GM21390 (cell line): ENCODE data around the gene TMEM82.

Experiments
- ATAC-seq: cut with Tn5 transposase; IDR thresholded peaks from one replicate; pipeline ENCODE4 v1.9.1; 2021; ENCODE audit not compliant: unreplicated experiment

TMEM82 gene

DNA sequence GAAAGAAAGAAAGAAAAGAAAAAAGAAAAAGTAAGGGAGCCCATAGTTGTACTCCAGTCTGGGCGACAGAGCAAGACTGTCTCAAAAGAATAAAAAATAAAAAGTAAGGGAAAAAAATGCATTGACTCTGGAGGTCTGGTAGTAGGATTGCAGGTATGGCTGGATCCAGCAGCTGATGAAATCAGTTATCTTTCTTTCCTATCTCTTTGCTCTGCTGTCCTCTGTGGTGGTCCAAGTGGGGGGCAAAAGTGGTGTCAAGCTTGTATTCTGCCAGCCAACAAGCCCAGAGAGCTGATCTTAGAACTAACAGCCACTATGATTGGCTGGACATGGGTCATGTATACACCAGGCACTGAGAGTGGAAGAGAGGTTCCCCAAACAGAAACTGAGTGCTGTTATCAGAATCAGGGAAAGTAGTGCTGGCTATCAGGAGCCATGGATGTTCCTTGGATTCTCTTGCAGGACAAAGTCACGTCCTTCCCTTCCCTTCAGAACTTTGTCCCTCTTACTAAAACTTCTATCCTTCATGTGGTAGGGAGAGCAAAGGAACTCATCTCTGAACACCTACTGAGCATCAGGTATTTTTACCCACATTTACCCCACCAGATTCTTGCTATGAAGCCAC is 12.8 kb downstream of the TMEM82 start:
- ATAC-seq: no peak

DNA sequence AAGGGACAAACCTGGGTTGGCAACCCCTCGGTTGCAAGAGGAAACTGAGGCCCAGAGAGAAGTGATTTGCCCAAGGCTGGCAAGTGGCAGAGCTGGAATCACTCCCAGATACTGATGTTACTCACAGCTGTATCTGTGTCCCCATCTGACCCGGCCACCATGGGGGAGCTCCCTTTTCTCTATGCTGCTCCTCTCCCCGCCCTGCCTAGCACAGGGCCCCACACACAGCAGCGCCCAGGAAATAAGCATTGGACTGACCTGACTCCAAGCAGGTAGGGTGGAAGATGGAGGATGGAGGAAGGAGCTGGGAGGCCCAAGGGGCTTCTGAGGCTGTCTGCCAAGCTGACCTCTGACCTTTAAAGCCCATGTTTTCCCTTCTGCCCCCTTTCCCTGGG is 13.3 kb downstream of the TMEM82 start:
- no peak for ATAC-seq

DNA sequence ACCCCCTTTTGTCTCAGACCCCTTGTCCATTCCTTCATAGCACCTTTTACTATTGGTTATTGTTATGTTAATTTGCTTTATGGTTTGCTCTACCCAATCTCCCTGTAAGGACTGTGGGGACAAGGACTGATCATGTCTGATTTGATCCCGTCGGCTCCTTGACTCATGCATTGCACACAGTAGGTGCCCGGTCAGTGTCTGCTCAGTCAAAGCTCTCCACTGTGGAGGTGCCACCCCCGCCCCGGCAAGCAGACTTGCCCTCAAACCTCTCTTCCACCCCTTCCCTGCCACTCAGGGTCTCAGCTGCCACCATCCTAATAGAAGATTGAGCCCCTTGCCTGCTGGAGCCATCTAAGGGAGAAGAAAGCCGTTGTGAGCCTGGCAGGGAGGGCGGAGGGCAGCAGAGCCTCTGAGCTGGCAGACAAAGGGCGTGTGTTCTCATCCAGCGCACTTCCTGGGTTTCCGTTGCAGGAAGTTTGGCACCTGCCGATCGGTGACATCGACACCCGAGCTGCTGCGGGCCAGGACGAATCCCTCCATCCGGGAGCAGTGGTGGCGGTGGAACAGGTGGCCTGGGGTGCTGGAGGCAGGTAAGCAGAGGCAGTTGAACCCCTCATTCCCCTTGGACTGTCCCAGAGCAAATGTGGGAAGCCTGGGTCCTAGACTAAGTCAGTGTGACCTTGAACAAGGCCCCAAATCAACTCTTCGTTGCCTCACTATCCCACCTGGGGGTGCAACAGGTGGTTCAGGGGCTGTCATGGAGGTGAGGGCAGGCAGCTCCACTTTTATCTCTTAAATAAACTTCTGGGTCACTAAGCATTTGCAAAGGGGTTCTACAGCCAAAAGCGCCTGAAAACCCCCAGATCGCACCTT is 14.1 kb downstream of the TMEM82 start:
- no peak for ATAC-seq

DNA sequence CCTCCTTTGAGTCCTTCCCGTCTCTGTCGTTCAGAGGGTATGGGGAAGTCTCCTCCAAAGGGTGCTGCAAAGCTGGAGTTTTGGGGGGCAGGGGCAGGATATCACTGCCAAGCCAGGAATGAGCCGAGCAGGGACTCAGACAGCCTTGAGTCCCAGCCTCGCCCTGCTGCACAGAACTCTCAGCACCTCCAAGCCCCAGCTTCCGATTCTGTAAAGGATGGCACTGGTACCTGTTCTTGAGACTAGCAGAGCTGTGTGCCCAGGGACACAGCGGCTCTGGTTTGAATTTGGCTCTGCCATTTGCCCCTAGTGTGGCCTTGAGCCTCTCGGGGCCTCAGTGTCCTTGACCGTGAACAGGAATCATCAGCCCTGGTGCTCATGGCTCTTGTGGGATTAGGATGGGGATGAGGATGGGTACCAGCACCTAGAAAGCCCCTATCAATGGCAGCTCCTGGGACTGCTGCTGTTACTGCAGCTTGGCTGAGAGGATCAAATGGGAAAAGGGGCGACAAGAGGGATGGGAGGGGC is 14.8 kb downstream of the TMEM82 start:
- no peak for ATAC-seq

DNA sequence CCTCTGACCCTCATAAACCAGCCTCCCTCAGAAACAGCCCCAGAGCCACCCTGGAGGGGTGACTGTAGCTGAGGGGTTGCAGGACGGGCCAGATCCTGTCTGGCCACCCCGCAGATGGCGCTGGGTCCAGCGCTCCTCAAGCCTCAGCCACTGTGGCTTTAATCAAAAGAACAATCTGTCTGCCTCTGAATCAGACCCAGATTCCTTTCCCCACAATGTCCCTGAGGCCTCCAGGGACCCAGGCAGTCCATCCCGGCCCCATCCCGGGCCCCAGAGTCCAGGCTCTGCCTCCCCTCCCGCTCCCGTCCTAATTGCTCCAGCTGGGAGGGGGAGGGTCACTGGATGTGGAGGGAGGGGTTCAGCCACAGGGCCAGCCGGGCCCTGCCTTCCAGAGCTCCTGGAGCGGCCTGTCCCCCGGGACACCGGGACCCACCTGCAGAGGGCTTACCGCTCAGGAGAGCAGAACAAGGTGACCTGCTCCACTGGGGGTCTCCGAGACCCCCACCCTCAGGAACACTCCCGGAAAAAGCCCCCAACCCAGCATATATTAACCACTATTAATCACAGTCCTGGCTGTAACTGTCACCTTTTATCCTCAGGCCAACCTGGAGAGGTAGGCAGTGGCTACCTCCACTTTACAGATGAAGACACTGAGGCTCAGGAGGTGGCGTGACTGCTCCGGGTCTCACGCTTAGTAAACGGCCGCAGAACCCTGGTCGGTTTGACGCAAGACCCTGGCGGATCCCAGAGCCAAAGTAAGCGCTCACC is 15.5 kb downstream of the TMEM82 start:
- ATAC-seq: no peak

DNA sequence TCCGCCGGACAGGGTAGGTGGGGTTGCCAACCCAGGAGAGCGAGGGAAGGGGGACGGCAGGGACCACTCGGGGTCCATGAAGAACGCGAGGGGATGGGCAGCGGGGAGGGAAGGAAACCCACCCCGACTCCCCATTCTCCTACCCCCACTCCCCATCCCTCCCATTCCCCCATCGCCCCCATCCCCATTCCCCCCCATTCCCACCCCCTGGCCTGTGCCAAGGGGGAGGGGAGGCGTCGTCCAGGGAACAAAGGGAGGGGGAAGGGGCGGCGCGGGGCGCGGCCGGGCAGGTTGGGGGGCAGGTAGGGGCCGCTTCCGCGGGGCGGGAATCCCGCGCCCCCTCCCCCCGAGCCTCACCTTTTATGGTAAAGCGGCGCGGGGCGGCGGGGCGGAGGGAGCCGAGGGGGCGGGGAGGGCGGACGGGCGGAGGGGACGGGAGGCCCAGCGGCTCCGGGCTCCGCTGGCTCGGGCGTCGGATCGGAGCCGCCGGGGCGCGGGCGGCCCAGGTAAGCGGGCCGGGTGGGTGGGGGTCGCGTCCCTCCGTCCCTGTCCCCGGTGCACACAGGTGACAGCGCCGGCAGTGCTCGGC is 16.1 kb downstream of the TMEM82 start, which contains the start of gene FBLIM1:
FBLIM1 (plus strand) TSS at position 453 of the 589 bp plus-strand sequence. CDS start 6,189 bp downstream, outside the sequence.
- ATAC-seq: no peak

- ATAC-seq: no peak
These were observed 16.8 kb downstream of the TMEM82 start for GRCh38 chr1:15758953-15759661.

DNA sequence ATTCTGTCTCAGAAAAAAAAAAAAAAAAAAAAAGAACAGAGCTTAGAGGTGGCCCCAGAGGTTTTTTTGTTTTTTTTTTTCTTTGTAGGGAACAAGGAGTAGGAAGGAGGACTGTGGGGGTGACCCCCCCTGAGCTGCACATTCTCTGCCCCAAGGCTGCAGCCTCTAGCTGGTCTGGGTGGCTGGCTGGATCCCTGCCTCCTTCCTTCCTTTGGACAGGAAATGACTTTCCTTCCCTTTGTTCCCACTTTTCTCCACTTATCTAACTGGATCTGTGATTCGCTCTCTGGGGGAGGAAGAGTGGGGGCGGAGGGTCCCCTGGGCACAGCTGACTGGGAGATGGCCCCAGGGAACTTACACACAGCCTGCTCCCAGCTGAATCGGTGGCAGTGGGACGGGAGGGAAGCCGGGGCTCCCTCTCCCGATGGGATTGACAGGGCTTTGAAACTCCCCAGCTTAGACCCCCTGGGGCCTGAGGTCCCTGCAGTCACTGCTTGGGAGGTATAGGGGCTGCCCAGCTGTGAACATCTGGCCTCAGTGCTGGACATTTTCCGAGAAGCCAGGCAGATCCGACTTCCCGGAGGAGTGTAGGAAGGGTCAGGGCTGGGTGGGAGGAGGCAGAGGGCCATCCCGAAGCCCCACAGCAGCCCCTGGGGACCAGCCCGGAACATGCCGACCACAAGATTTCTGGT is 18.4 kb downstream of the TMEM82 start:
- ATAC-seq: no peak

GRCh38 chr1:15761366-15762128 is 19.2 kb downstream of the TMEM82 start:
- ATAC-seq: no peak

DNA sequence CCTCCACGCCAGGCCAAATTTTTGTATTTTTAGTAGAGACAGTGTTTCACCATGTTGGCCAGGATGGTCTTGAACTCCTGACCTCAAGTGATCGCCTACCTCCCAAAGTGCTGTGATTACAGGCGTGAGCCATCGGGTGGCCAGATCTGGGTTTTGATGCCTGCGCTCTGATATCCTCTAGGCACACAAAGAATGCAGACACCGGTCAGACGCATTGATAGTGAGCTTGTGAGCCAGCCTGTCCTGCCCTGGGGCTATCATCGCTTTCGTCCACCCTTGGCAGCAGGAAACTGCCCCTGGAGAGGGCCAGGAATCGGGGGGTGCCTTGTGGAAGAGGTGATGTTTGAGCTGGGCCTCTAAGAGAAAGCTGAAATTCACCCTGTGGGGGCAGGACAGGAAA is 20.2 kb downstream of the TMEM82 start:
- no peak for ATAC-seq

DNA sequence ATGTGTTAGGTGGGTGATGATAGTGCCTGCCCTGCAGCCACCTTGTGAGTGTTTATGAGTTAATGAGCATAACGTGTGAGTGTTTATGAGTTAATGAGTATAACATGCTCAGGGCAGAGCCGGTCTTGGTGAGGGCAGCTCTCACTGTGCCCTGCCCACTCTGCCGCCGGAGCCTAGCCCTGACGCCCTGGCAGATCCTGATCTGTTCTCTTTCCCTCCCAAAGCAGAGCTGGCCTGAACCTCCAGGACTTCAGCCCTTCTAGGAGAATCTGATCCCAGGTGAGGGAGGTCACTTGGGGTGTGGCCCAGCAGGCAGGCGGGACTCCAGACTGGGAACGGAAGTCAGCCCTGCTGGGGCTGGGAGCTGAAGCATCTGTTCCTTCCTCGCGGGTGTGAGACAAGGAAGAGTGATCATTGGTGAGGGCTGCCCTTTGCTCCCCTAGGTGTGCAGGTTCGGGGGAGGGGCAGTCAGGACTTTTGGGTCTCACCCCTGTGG is 22.0 kb downstream of the TMEM82 start:
- ATAC-seq: no peak

DNA sequence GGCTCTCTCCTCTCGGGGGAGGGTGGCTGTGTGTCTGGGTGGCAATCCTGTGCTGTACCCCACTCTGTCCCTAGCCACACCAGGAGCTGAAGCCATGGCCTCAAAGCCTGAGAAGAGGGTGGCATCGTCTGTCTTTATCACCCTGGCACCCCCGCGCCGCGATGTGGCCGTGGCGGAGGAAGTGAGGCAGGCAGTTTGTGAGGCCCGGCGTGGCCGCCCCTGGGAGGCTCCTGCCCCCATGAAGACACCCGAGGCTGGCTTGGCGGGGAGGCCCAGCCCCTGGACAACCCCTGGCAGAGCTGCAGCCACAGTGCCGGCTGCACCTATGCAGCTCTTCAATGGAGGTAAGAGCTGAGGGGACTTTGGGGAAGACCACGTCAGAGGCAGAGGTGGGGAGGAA is 22.6 kb downstream of the TMEM82 start:
- no peak for ATAC-seq

- ATAC-seq: no peak
These were observed 23.3 kb downstream of the TMEM82 start for GRCh38 chr1:15765495-15766194.

DNA sequence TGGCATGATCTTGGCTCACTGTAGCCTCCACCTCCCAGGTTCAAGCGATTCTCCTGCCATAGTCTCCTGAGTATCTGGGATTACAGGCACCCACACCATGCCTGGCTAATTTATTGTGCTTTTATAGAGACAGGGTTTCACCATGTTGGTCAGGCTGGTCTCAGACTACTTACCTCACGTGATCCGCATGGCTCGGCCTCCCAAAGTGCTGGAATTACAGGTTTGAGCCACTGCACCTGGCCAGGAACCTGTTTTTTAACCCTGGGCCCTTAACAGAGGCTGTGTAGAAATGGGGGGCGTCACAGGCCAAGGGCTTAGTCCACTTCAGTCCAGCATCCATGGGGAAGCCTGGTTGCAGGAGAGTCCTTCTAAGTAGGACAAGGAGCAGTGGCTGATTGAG is 25.6 kb downstream of the TMEM82 start:
- no peak for ATAC-seq

GRCh38 chr1:15768388-15768787 is 26.1 kb downstream of the TMEM82 start:
- no peak for ATAC-seq

DNA sequence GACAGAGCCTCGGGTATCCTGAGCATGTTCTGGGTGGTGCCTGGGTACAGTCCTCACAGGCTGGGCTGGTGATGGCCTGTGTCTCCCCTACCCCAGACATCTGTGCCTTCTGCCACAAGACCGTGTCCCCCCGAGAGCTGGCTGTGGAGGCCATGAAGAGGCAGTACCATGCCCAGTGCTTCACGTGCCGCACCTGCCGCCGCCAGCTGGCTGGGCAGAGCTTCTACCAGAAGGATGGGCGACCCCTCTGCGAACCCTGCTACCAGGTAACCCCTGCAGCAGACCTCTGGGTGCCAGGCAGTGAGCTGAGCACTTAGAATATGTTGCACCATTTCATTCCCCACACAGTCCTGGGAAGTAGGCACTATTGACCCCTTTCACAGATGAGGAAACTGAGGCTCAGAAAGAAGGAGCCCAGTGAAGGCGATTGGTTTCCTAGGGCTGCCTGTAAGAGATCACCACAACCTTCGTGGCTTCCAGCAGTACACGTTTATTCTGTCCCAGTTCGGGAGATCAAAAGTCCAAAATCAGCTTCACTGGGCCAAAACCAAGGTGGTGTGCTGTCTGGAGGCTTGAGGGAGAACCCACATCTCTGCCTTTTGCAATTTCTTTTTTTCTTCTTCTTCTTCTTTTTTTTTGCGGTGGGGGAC is 28.1 kb downstream of the TMEM82 start:
- ATAC-seq: no peak

GRCh38 chr1:15771836-15772515 is 29.7 kb downstream of the TMEM82 start:
- ATAC-seq: no peak
